GM12878 (cell line): Measurements from ENCODE around the gene CD209. TPM values are rescaled to one million over a fixed set of nuclear protein-coding genes. Genes with fewer than 3 reads are reported as not detected.

Experiments
- BHLHE40 ChIP-seq, 2 experiments: fragments of 450-650 bp in 1 of 2; IDR thresholded peaks; 2 replicates each; pipeline ENCODE4 v1.6.1; 2011 to 2017; ENCODE audit warnings: low read depth in 2 of 2, borderline replicate concordance in 1 of 2, improper control_type of control experiment in 1 of 2, low read length in 1 of 2, mild to moderate bottlenecking in 1 of 2
- BMI1 ChIP-seq: fragments of 450-650 bp; IDR thresholded peaks from 2 replicates; pipeline ENCODE4 v1.6.1; 2016; ENCODE audit warnings: mild to moderate bottlenecking, moderate library complexity, borderline replicate concordance
- ETV6 ChIP-seq, 2 experiments: fragments of 450-650 bp in 1 of 2; IDR thresholded peaks in 1 of 2; conservative IDR thresholded peaks in 1 of 2; 2 replicates each; pipeline ENCODE4 v1.6.1; 2014; ENCODE audit warnings: antibody characterized with exemption in 1 of 2, borderline replicate concordance in 1 of 2, low read depth in 1 of 2, mild to moderate bottlenecking in 1 of 2, moderate library complexity in 1 of 2
- IKZF1 ChIP-seq: fragments of 450-650 bp; conservative IDR thresholded peaks from 2 replicates; pipeline ENCODE4 v1.6.1; 2017; ENCODE audit warnings: antibody characterized with exemption, mild to moderate bottlenecking
- IRF5 ChIP-seq: fragments of 450-650 bp; IDR thresholded peaks from 2 replicates; pipeline ENCODE4 v1.6.1; 2017; ENCODE audit warnings: borderline replicate concordance
- MTA3 ChIP-seq: IDR thresholded peaks from 2 replicates; pipeline ENCODE4 v1.6.1; 2012; ENCODE audit warnings: low read length, inconsistent platforms, borderline replicate concordance
- NRF1 ChIP-seq: conservative IDR thresholded peaks from 2 replicates; pipeline ENCODE4 v1.6.1; 2011; ENCODE audit warnings: mild to moderate bottlenecking, low read depth, low read length, improper control_type of control experiment
- RAD21 ChIP-seq: IDR thresholded peaks from 2 replicates; pipeline ENCODE4 v1.6.1; 2011; ENCODE audit warnings: mild to moderate bottlenecking, low read depth, low read length, moderate library complexity; ENCODE audit not compliant: insufficient read depth
- STAT3 ChIP-seq: IDR thresholded peaks from 2 replicates; pipeline ENCODE4 v1.6.1; 2011; ENCODE audit warnings: low read depth, low read length, improper control_type of control experiment
- WRNIP1 ChIP-seq: IDR thresholded peaks from 2 replicates; pipeline ENCODE4 v1.6.1; 2011; ENCODE audit warnings: low read depth, low read length, improper control_type of control experiment, borderline replicate concordance
- ZBTB11 ChIP-seq: fragments of 450-650 bp; formaldehyde crosslinking; IDR thresholded peaks from 2 replicates; pipeline ENCODE4 v1.5.0; 2022; ENCODE audit warnings: mild to moderate bottlenecking, missing genetic modification characterization
- ZSCAN29 ChIP-seq: fragments of 450-650 bp; IDR thresholded peaks from 2 replicates; pipeline ENCODE4 v1.6.1; 2017; ENCODE audit warnings: mild to moderate bottlenecking, moderate library complexity
- polyA plus RNA-seq, 11 experiments: library from polyadenylated mRNA; depleted of rRNA in 4 of 11; unstranded in 6 of 11; stranded (reverse) in 5 of 11; fragments of >200 nt; fragmentation: Nextera tagmentation in 4 of 11; fragmentation: Illumina TruSeq in 1 of 11; extraction: Ambion mirVana in 4 of 11; extraction: Trizol in 1 of 11; gene quantifications; 1 replicate in 1 of 11; 2 replicates in 10 of 11; pipeline versions ENCODE4 v1.2.1 to v1.2.3, GENCODE V29; 2011 to 2016; ENCODE audit warnings: inconsistent platforms in 2 of 11, missing spikeins in 2 of 11, low read depth in 1 of 11
- total RNA-seq, 4 experiments: library from RNA; depleted of rRNA in 3 of 4; stranded (reverse); fragments of >200 nt in 3 of 4; fragmentation: Illumina TruSeq in 1 of 4; extraction: Trizol in 1 of 4; gene quantifications; 2 replicates each; pipeline versions ENCODE4 v1.2.1 to v1.2.3, GENCODE V29; 2013 to 2021

The CD209 gene
- total and polyA plus RNA-seq, 10 of the 15 experiments (the other 5 are each of a cell fraction or from before 2014, with no cell fraction given), result 0.04 to 0.21 (median 0.10) TPM; not detected in 3

- TF ChIP-seq ZBTB11 (no peak), WRNIP1 (no peak), NRF1 (no peak), BHLHE40 (IDR thresholded peaks at IDR 0.05; ENCODE audit: borderline replicate concordance in 1 of 2, low read depth in 2 of 2, low read length in 1 of 2) (no peak), MTA3 (no peak), IKZF1 (no peak), ETV6 (conservative IDR thresholded peaks at IDR 0.05 in 1 of 2, IDR thresholded peaks at IDR 0.05 in 1 of 2; ENCODE audit: borderline replicate concordance in 1 of 2, low read depth in 1 of 2) (no peak), BMI1 (no peak), IRF5 (no peak), ZSCAN29 (no peak), STAT3 (no peak), RAD21 (peak; percentile 39; the same call in 1 of the 2 replicates)
These were observed 1.4 kb upstream of the CD209 start (continued) for GRCh38 chr19:7748756-7749155.
